Measurements from ENCODE around the gene LRRK2.

The LRRK2 gene

DNA sequence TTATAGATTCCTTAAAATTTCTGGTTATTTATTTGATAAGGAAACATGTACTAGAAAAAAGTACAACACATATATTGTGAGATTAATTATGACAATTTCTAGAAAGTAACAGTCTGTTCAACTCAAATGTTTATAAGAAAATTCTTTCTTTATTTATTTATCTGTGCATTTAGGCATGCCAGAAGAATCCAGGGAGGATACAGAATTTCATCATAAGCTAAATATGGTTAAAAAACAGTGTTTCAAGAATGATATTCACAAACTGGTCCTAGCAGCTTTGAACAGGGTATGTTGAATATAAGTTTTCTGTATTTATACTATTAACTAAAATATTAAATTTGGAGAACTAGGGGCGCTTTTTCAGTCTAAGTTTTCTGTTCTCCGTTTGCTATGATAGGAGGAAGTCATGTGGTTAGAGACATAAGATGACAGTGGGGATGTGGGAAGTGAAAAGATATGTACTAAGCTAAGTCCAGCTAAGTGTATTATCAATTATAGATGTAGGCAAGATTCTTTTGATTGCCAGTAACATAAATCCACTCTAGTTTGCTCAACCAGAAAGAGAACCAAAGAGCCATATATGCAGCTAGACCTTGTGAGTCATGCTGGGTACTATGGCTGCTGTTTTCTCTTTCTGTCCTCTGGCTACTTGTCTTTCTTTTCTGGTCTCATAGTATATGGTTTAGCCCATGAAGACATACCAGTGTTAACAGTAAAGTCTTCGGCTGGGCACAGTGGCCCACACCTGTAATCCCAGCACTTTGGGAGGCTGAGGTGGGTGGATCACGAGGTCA, 39.0 kb downstream of the LRRK2 start:
- Histone ChIP-seq H2BK12ac (ENCODE audit: low read length) (no peak overlapping the region), H2AK5ac (ENCODE audit: low read length) (no peak overlapping the region), H4K12ac (ENCODE audit: low read depth, low read length) (no peak overlapping the region), H3K4me3 (ENCODE audit: low read depth, low read length) (no peak overlapping the region), H3K14ac (ENCODE audit: low read length) (no peak overlapping the region), H4K8ac (ENCODE audit: low read depth, low read length) (no peak overlapping the region), H3K4me1 (ENCODE audit: control insufficient read depth in 1 of 2, insufficient read depth in 2 of 2, low read length in 2 of 2) (no peaks in the 10 kb centered on the region), H3K9ac (ENCODE audit: low read length) (no peak overlapping the region), H2BK120ac (ENCODE audit: insufficient read depth, low read length, poor library complexity) (no peak overlapping the region), H3K27me3 (ENCODE audit: insufficient read depth, low read length) (no peaks in the 10 kb centered on the region), H3K27ac (ENCODE audit: low read depth, low read length) (no peak overlapping the region), H3K4me2 (ENCODE audit: low read length) (no peak overlapping the region), H2BK5ac (ENCODE audit: low read depth, low read length, poor library complexity) (no peak overlapping the region), H3K18ac (ENCODE audit: low read length) (no peak overlapping the region), H3K4ac (ENCODE audit: low read depth, low read length) (no peak overlapping the region), H4K91ac (ENCODE audit: low read depth, low read length) (no peak overlapping the region), H3K79me1 (ENCODE audit: low read length) (no peaks in the 10 kb centered on the region), H2AFZ (ENCODE audit: insufficient read depth, low read length, poor library complexity) (no peak overlapping the region), H3K9me3 (ENCODE audit: insufficient read depth, low read depth, low read length) (no peaks in the 10 kb centered on the region), H3K23ac (ENCODE audit: low read length) (no peak overlapping the region), H3K79me2 (ENCODE audit: control insufficient read depth, insufficient read depth, low read length, poor library complexity) (no peaks in the 10 kb centered on the region), H3K36me3 (ENCODE audit: control insufficient read depth in 1 of 2, insufficient read depth in 2 of 2, low read length in 2 of 2) (no peaks in the 10 kb centered on the region)
- DNase-seq, result no peak
- WGBS (ENCODE audit: extremely low coverage, insufficient coverage, insufficient read length), result no CpG with 5 or more reads among the region's 4 CpGs

GRCh38 chr12:40271981-40272664, 47.3 kb downstream of the LRRK2 start:
- H3K27me3 ChIP-seq (ENCODE audit: insufficient read depth, low read length), result no peaks in the 10 kb centered on the region
- no peaks in the 10 kb centered on the region for H3K36me3 ChIP-seq (ENCODE audit: control insufficient read depth in 1 of 2, insufficient read depth in 2 of 2, low read length in 2 of 2)
- no peak overlapping the region for H4K8ac ChIP-seq (ENCODE audit: low read depth, low read length)
- H3K9ac ChIP-seq (ENCODE audit: low read length), result no peak overlapping the region
- H3K23ac ChIP-seq (ENCODE audit: low read length), result no peak overlapping the region
- no peak overlapping the region for H2BK12ac ChIP-seq (ENCODE audit: low read length)
- no peak overlapping the region for H2AFZ ChIP-seq (ENCODE audit: insufficient read depth, low read length, poor library complexity)
- no CpG with 5 or more reads among the region's 6 CpGs for WGBS (ENCODE audit: extremely low coverage, insufficient coverage, insufficient read length)
- no peaks in the 10 kb centered on the region for H3K79me1 ChIP-seq (ENCODE audit: low read length)
- no peak overlapping the region for H3K4me2 ChIP-seq (ENCODE audit: low read length)
- H3K27ac ChIP-seq (ENCODE audit: low read depth, low read length), result no peak overlapping the region
- no peak overlapping the region for H3K18ac ChIP-seq (ENCODE audit: low read length)
- H4K12ac ChIP-seq (ENCODE audit: low read depth, low read length), result no peak overlapping the region
- no peaks in the 10 kb centered on the region for H3K4me1 ChIP-seq (ENCODE audit: control insufficient read depth in 1 of 2, insufficient read depth in 2 of 2, low read length in 2 of 2)
- H2AK5ac ChIP-seq (ENCODE audit: low read length), result no peak overlapping the region
- H3K4me3 ChIP-seq (ENCODE audit: low read depth, low read length), result no peak overlapping the region
- no peak overlapping the region for H2BK120ac ChIP-seq (ENCODE audit: insufficient read depth, low read length, poor library complexity)
- H2BK5ac ChIP-seq (ENCODE audit: low read depth, low read length, poor library complexity), result no peak overlapping the region
- no peak overlapping the region for H4K91ac ChIP-seq (ENCODE audit: low read depth, low read length)
- no peaks in the 10 kb centered on the region for H3K79me2 ChIP-seq (ENCODE audit: control insufficient read depth, insufficient read depth, low read length, poor library complexity)
- no peak for DNase-seq
- no peak overlapping the region for H3K4ac ChIP-seq (ENCODE audit: low read depth, low read length)
- no peak overlapping the region for H3K14ac ChIP-seq (ENCODE audit: low read length)
- no peaks in the 10 kb centered on the region for H3K9me3 ChIP-seq (ENCODE audit: insufficient read depth, low read depth, low read length)

DNA sequence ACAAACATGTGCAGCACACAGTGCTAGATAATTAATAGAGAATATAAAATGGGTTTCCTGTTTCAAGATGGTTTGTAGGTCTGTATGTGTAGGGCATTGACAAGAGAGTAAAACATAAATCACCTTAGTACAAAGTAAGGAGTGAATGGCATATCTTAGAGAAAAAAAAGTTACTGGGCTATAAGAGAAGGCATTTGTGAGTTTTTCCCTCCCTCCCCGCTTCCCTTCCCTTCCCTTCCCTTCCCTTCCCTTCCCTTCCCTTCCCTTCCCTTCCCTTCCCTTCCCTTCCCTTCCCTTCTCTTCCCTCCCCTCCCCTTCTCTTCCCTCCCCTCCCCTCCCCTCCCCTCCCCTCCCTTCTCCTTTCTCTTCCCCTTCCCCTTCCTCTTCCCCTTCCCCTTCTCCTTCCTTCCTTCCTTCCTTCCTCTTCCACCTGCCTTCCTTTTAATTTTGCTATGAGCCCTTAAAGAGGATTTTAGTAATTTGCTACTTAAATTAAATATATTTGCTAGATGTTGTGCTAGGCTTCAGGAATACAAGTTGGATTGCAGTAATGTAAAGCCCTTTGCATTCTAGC, 57.1 kb downstream of the LRRK2 start:
- H3K4me1 ChIP-seq (ENCODE audit: control insufficient read depth in 1 of 2, insufficient read depth in 2 of 2, low read length in 2 of 2), result no peaks in the 10 kb centered on the region
- H2BK5ac ChIP-seq (ENCODE audit: low read depth, low read length, poor library complexity), result no peak overlapping the region
- H4K91ac ChIP-seq (ENCODE audit: low read depth, low read length), result no peak overlapping the region
- WGBS (ENCODE audit: extremely low coverage, insufficient coverage, insufficient read length), result no CpG with 5 or more reads among the region's 1 CpG
- H4K12ac ChIP-seq (ENCODE audit: low read depth, low read length), result no peak overlapping the region
- no peak overlapping the region for H2AFZ ChIP-seq (ENCODE audit: insufficient read depth, low read length, poor library complexity)
- H2BK12ac ChIP-seq (ENCODE audit: low read length), result no peak overlapping the region
- no peak overlapping the region for H3K27ac ChIP-seq (ENCODE audit: low read depth, low read length)
- no peak overlapping the region for H3K23ac ChIP-seq (ENCODE audit: low read length)
- no peak overlapping the region for H4K8ac ChIP-seq (ENCODE audit: low read depth, low read length)
- no peak overlapping the region for H3K14ac ChIP-seq (ENCODE audit: low read length)
- no peaks in the 10 kb centered on the region for H3K36me3 ChIP-seq (ENCODE audit: control insufficient read depth in 1 of 2, insufficient read depth in 2 of 2, low read length in 2 of 2)
- H3K4ac ChIP-seq (ENCODE audit: low read depth, low read length), result no peak overlapping the region
- H2AK5ac ChIP-seq (ENCODE audit: low read length), result no peak overlapping the region
- no peak for DNase-seq
- no peaks in the 10 kb centered on the region for H3K9me3 ChIP-seq (ENCODE audit: insufficient read depth, low read depth, low read length)
- no peaks in the 10 kb centered on the region for H3K27me3 ChIP-seq (ENCODE audit: insufficient read depth, low read length)
- no peak overlapping the region for H3K18ac ChIP-seq (ENCODE audit: low read length)
- H3K9ac ChIP-seq (ENCODE audit: low read length), result no peak overlapping the region
- H2BK120ac ChIP-seq (ENCODE audit: insufficient read depth, low read length, poor library complexity), result no peak overlapping the region
- H3K4me3 ChIP-seq (ENCODE audit: low read depth, low read length), result no peak overlapping the region
- no peaks in the 10 kb centered on the region for H3K79me1 ChIP-seq (ENCODE audit: low read length)
- H3K79me2 ChIP-seq (ENCODE audit: control insufficient read depth, insufficient read depth, low read length, poor library complexity), result no peaks in the 10 kb centered on the region
- H3K4me2 ChIP-seq (ENCODE audit: low read length), result no peak overlapping the region

GRCh38 chr12:40286583-40286982, 61.8 kb downstream of the LRRK2 start:
- Histone ChIP-seq H3K9ac (ENCODE audit: low read length) (no peak overlapping the region), H3K18ac (ENCODE audit: low read length) (no peak overlapping the region), H3K4me2 (ENCODE audit: low read length) (no peak overlapping the region), H2AFZ (ENCODE audit: insufficient read depth, low read length, poor library complexity) (no peak overlapping the region), H3K4ac (ENCODE audit: low read depth, low read length) (no peak overlapping the region), H2BK12ac (ENCODE audit: low read length) (no peak overlapping the region), H4K8ac (ENCODE audit: low read depth, low read length) (no peak overlapping the region), H3K9me3 (ENCODE audit: insufficient read depth, low read depth, low read length) (no peaks in the 10 kb centered on the region), H3K79me2 (ENCODE audit: control insufficient read depth, insufficient read depth, low read length, poor library complexity) (no peaks in the 10 kb centered on the region), H3K36me3 (ENCODE audit: control insufficient read depth in 1 of 2, insufficient read depth in 2 of 2, low read length in 2 of 2) (no peaks in the 10 kb centered on the region), H3K14ac (ENCODE audit: low read length) (no peak overlapping the region), H3K4me3 (ENCODE audit: low read depth, low read length) (no peak overlapping the region), H3K23ac (ENCODE audit: low read length) (no peak overlapping the region), H3K27ac (ENCODE audit: low read depth, low read length) (no peak overlapping the region), H2AK5ac (ENCODE audit: low read length) (no peak overlapping the region), H3K27me3 (ENCODE audit: insufficient read depth, low read length) (no peaks in the 10 kb centered on the region), H2BK120ac (ENCODE audit: insufficient read depth, low read length, poor library complexity) (no peak overlapping the region), H3K4me1 (ENCODE audit: control insufficient read depth in 1 of 2, insufficient read depth in 2 of 2, low read length in 2 of 2) (no peaks in the 10 kb centered on the region), H3K79me1 (ENCODE audit: low read length) (no peaks in the 10 kb centered on the region), H4K12ac (ENCODE audit: low read depth, low read length) (no peak overlapping the region), H2BK5ac (ENCODE audit: low read depth, low read length, poor library complexity) (no peak overlapping the region), H4K91ac (ENCODE audit: low read depth, low read length) (no peak overlapping the region)
- DNase-seq, result no peak

All from trophoblast cell (in vitro differentiated cells and primary cell).